H1 (cell line): ENCODE measurements around the gene TOB1. TPM values are rescaled to one million over a fixed set of nuclear protein-coding genes. Genes with fewer than 3 reads are reported as not detected.

Experiments used
- CTCF ChIA-PET: fragments of 300-600 bp; sonication (Branson Sonifier 250); formaldehyde crosslinking; loops from one replicate; lab custom pipeline; 2021; ENCODE audit not compliant: partially characterized antibody; lab: Charles Lee
- POLR2A ChIA-PET: fragments of 300-600 bp; sonication (Branson Sonifier 250); formaldehyde crosslinking; loops from one replicate; lab custom pipeline; 2021; ENCODE audit warnings: inconsistent platforms; ENCODE audit not compliant: partially characterized antibody; lab: Charles Lee
- DNase-seq, 2 experiments: peaks; one replicate each; pipeline versions ENCODE4 v3.0.0 to v3.0.0-alpha.2; 2010 to 2022; ENCODE audit warnings: low spot score in 2 of 2, low read depth in 1 of 2, mixed read lengths in 1 of 2
- FAIRE-seq: peaks from 2 replicates; lab custom pipeline; 2011; peaks lifted over from hg19 to GRCh38; lab: Jason Lieb, UNC
- H2AFZ ChIP-seq: 2 replicates; pipeline ENCODE4 v1.8.1; 2012; ENCODE audit warnings: low read length, inconsistent platforms
- H2AK5ac ChIP-seq: 2 replicates; pipeline ENCODE4 v1.6.1; 2013; ENCODE audit warnings: low read depth, low read length
- H2BK120ac ChIP-seq: replicated peaks from 2 replicates; pipeline ENCODE3; 2013; ENCODE audit warnings: low read depth, low read length, inconsistent platforms
- H2BK12ac ChIP-seq: 2 replicates; pipeline ENCODE4 v1.6.1; 2013; ENCODE audit warnings: low read depth, low read length
- H2BK15ac ChIP-seq: 2 replicates; pipeline ENCODE4 v1.6.1; 2013; ENCODE audit warnings: low read length
- H2BK20ac ChIP-seq: 2 replicates; pipeline ENCODE4 v1.6.1; 2013; ENCODE audit warnings: low read length
- H2BK5ac ChIP-seq: 2 replicates; pipeline ENCODE4 v1.6.1; 2013; ENCODE audit warnings: low read depth, low read length
- H3K14ac ChIP-seq: 2 replicates; pipeline ENCODE4 v1.6.1; 2013; ENCODE audit warnings: inconsistent platforms; ENCODE audit not compliant: insufficient read length
- H3K18ac ChIP-seq: 2 replicates; pipeline ENCODE4 v1.6.1; 2013; ENCODE audit warnings: low read length; ENCODE audit errors: extremely low read depth
- H3K23ac ChIP-seq: 2 replicates; pipeline ENCODE4 v1.6.1; 2013; ENCODE audit warnings: inconsistent platforms; ENCODE audit not compliant: insufficient read length
- H3K23me2 ChIP-seq: 2 replicates; pipeline ENCODE4 v1.6.1; 2013; ENCODE audit warnings: low read depth, low read length
- H3K27ac ChIP-seq: 2 replicates; pipeline ENCODE4 v1.6.1; 2011; ENCODE audit warnings: low read depth, low read length, inconsistent platforms
- H3K27me3 ChIP-seq, 4 experiments: replicated peaks in 1 of 4; 1 replicate in 1 of 4; 2 replicates in 3 of 4; pipeline versions ENCODE4 v1.6.1 to v1.8.1; 2011 to 2013; ENCODE audit warnings: low read length in 3 of 4, mild to moderate bottlenecking in 3 of 4, inconsistent platforms in 2 of 4, mixed read lengths in 2 of 4, moderate library complexity in 1 of 4; ENCODE audit not compliant: control insufficient read depth in 3 of 4, insufficient read depth in 3 of 4; ENCODE audit errors: extremely low read depth in 1 of 4
- H3K36me3 ChIP-seq, 4 experiments: 2 replicates each; pipeline versions ENCODE4 v1.6.1 to v1.8.1; 2011 to 2013; ENCODE audit warnings: mild to moderate bottlenecking in 4 of 4, low read length in 3 of 4, moderate library complexity in 2 of 4, control low read depth in 1 of 4, inconsistent platforms in 1 of 4; ENCODE audit not compliant: insufficient read depth in 4 of 4, control insufficient read depth in 2 of 4
- H3K4ac ChIP-seq: replicated peaks from 2 replicates; pipeline ENCODE3; 2013; ENCODE audit warnings: low read length, low read depth, mixed read lengths, inconsistent platforms; ENCODE audit not compliant: insufficient read length
- H3K4me1 ChIP-seq, 4 experiments: replicated peaks in 1 of 4; 1 replicate in 1 of 4; 2 replicates in 3 of 4; pipeline versions ENCODE4 v1.6.1 to v1.8.1; 2011 to 2013; ENCODE audit warnings: low read length in 3 of 4, inconsistent platforms in 2 of 4, mixed read lengths in 1 of 4; ENCODE audit not compliant: insufficient read depth in 4 of 4, control insufficient read depth in 3 of 4
- H3K4me2 ChIP-seq, 2 experiments: 2 replicates each; pipeline versions ENCODE4 v1.6.1 to v1.8.1; 2011 to 2013; ENCODE audit warnings: low read depth in 2 of 2, low read length in 2 of 2, control low read depth in 1 of 2, inconsistent platforms in 1 of 2, mild to moderate bottlenecking in 1 of 2; ENCODE audit not compliant: insufficient read depth in 1 of 2
- H3K4me3 ChIP-seq, 4 experiments: fragments of 200-600, 300-600 bp in 1 of 4; sonication (generic), shearing (Covaris generic), sonication (Bioruptor Twin) in 1 of 4; 2 replicates each; pipeline versions ENCODE4 v1.5.1 to v1.8.1; 2011 to 2016; ENCODE audit warnings: low read length in 4 of 4, low read depth in 3 of 4, control low read depth in 2 of 4, inconsistent platforms in 2 of 4, mild to moderate bottlenecking in 2 of 4, mixed read lengths in 1 of 4, moderate library complexity in 1 of 4; ENCODE audit not compliant: insufficient read depth in 2 of 4; ENCODE audit errors: extremely low read depth in 1 of 4
- H3K56ac ChIP-seq: replicated peaks from 2 replicates; pipeline ENCODE3; 2013; ENCODE audit warnings: low read depth, mild to moderate bottlenecking, mixed read lengths, low read length, inconsistent platforms; ENCODE audit not compliant: insufficient read length
- H3K79me1 ChIP-seq: 2 replicates; pipeline ENCODE4 v1.6.1; 2013; ENCODE audit warnings: low read depth, low read length, control low read depth
- H3K79me2 ChIP-seq, 2 experiments: 2 replicates each; pipeline versions ENCODE4 v1.6.1 to v1.8.1; 2012 to 2013; ENCODE audit warnings: low read length in 2 of 2, mild to moderate bottlenecking in 2 of 2, inconsistent platforms in 1 of 2; ENCODE audit not compliant: insufficient read depth in 2 of 2, control insufficient read depth in 1 of 2
- H3K9ac ChIP-seq, 4 experiments: replicated peaks in 1 of 4; 1 replicate in 1 of 4; 2 replicates in 3 of 4; pipeline versions ENCODE4 v1.6.1 to v1.8.1; 2011 to 2013; ENCODE audit warnings: low read depth in 3 of 4, low read length in 3 of 4, control low read depth in 2 of 4, mild to moderate bottlenecking in 2 of 4, moderate library complexity in 2 of 4, inconsistent platforms in 1 of 4; ENCODE audit errors: extremely low read depth in 1 of 4
- H3K9me3 ChIP-seq, 2 experiments: 2 replicates each; pipeline versions ENCODE4 v1.6.1 to v1.8.1; 2012 to 2013; ENCODE audit warnings: mild to moderate bottlenecking in 2 of 2, moderate library complexity in 2 of 2, control low read depth in 1 of 2, inconsistent platforms in 1 of 2, low read depth in 1 of 2, low read length in 1 of 2, mixed read lengths in 1 of 2; ENCODE audit not compliant: insufficient read depth in 2 of 2
- H4K20me1 ChIP-seq, 2 experiments: replicated peaks in 1 of 2; 2 replicates each; pipeline versions ENCODE3 to v1.8.1; 2011 to 2013; ENCODE audit warnings: inconsistent platforms in 2 of 2, low read length in 2 of 2, mild to moderate bottlenecking in 1 of 2; ENCODE audit not compliant: insufficient read depth in 2 of 2, control insufficient read depth in 1 of 2
- H4K5ac ChIP-seq: 2 replicates; pipeline ENCODE4 v1.6.1; 2013; ENCODE audit warnings: low read length, low read depth, mixed read lengths, inconsistent platforms; ENCODE audit not compliant: insufficient read length
- H4K8ac ChIP-seq: 2 replicates; pipeline ENCODE4 v1.8.0; 2013; ENCODE audit warnings: mild to moderate bottlenecking, moderate library complexity, low read length, inconsistent platforms; ENCODE audit not compliant: insufficient read depth; ENCODE audit errors: extremely low read depth
- H4K91ac ChIP-seq: replicated peaks from 2 replicates; pipeline ENCODE3; 2013; ENCODE audit warnings: low read length, mixed read lengths, inconsistent platforms; ENCODE audit not compliant: insufficient read length
- BACH1 ChIP-seq: IDR thresholded peaks from 2 replicates; pipeline ENCODE4 v1.6.1; 2012; ENCODE audit warnings: low read length, improper control_type of control experiment
- SP4 ChIP-seq: IDR thresholded peaks from 2 replicates; pipeline ENCODE4 v1.6.1; 2012; ENCODE audit warnings: low read length, inconsistent platforms
- TBP ChIP-seq: IDR thresholded peaks from 2 replicates; pipeline ENCODE4 v1.6.1; 2011; ENCODE audit warnings: low read depth, low read length, improper control_type of control experiment
- polyA plus RNA-seq, 7 experiments: library from polyadenylated mRNA; depleted of rRNA in 3 of 7; stranded (reverse) in 5 of 7; unstranded in 2 of 7; fragments of >200 nt in 5 of 7; fragments of 200-250 nt in 2 of 7; gene quantifications; 1 replicate in 5 of 7; 2 replicates in 1 of 7; 4 replicates in 1 of 7; pipeline versions ENCODE4 v1.2.1 to v1.2.3, GENCODE V29; 2011 to 2013; ENCODE audit warnings: missing spikeins in 2 of 7, mixed read lengths in 2 of 7
- total RNA-seq: library from RNA; stranded (reverse); fragmentation: NEBNext Ultra II Directional; extraction: Animal tissue kit (Norgen Biotek cat#: 25700); gene quantifications from 2 replicates; pipeline ENCODE4 v1.2.1, GENCODE V29; 2021

TOB1 gene
- total and polyA plus RNA-seq, 2 of the 8 experiments (the other 6 are each of a cell fraction or from before 2014, with no cell fraction given) = 14.4 to 20.8 TPM

- no peak overlapping the region for H3K9ac ChIP-seq
- CTCF ChIA-PET = interaction anchor here (2.9 to 14.1 kb wide), 3 partner anchors 8 to 29 kb away, joined by 11 to 125 read pairs (median 28); partner anchors contain the start of gene WFIKKN2
- POLR2A ChIA-PET = no interaction called here
Measured at GRCh38 chr17:50813583-50813982, 52.6 kb downstream of the TOB1 start.

More at GRCh38 chr17:50813583-50813982, 52.6 kb downstream of the TOB1 start:
- Histone ChIP-seq H4K20me1 (no peaks in the 10 kb centered on the region), H4K91ac (no peak overlapping the region), H3K4ac (no peak overlapping the region), H3K23me2 (no peaks in the 10 kb centered on the region), H3K4me2 (no peak overlapping the region), H3K56ac (no peak overlapping the region), H4K8ac (no peak overlapping the region), H4K5ac (no peak overlapping the region), H3K14ac (no peak overlapping the region), H2AK5ac (no peak overlapping the region), H3K4me3 (no peak overlapping the region), H3K27me3 (no peaks in the 10 kb centered on the region; a peak in 1 of 7 replicates), H3K79me2 (no peaks in the 10 kb centered on the region), H3K23ac (no peak overlapping the region), H2AFZ (no peak overlapping the region), H2BK15ac (no peak overlapping the region), H2BK120ac (no peak overlapping the region), H3K79me1 (no peaks in the 10 kb centered on the region), H2BK12ac (no peak overlapping the region), H3K4me1 (peaks cover 0 to 5% (median 0%) of the 10 kb centered on the region in 4 experiments; a peak in 2 of 7 replicates), H3K18ac (no peak overlapping the region), H2BK20ac (no peak overlapping the region), H2BK5ac (no peak overlapping the region), H3K27ac (no peak overlapping the region), H3K36me3 (no peaks in the 10 kb centered on the region), H3K9me3 (no peaks in the 10 kb centered on the region)
- FAIRE-seq = no peak
- no peak for DNase-seq
- no peak for TF ChIP-seq TBP
- TF ChIP-seq SP4 = no peak
- no peak for TF ChIP-seq BACH1

Other genes starting within 250 kb of the TOB1 start
- 0.37 and 0.71 TPM in 2 replicates for gene ABCC3, start 231.5 kb downstream of the TOB1 start, total RNA-seq
- 0.22 and 0.35 TPM in 2 replicates for gene ABCC3, start 231.5 kb downstream of the TOB1 start, polyA plus RNA-seq (2011; rRNA removed)
- gene ANKRD40, start 158.4 kb downstream of the TOB1 start, total RNA-seq = 50.1 and 54.3 TPM in 2 replicates
- gene ANKRD40, start 158.4 kb downstream of the TOB1 start, polyA plus RNA-seq (2011; rRNA removed) = 19.7 and 26.1 TPM in 2 replicates
- gene LUC7L3, start 146.8 kb downstream of the TOB1 start, total RNA-seq = 126 and 128 TPM in 2 replicates
- 102 and 103 TPM in 2 replicates for gene LUC7L3, start 146.8 kb downstream of the TOB1 start, polyA plus RNA-seq (2011; rRNA removed)
- not detected in 2 replicates for gene ANKRD40CL, start 98.8 kb downstream of the TOB1 start, total RNA-seq
- not detected in 2 replicates for gene ANKRD40CL, start 98.8 kb downstream of the TOB1 start, polyA plus RNA-seq (2011; rRNA removed)
- gene WFIKKN2, start 30.8 kb downstream of the TOB1 start, total RNA-seq = 0.07 TPM in 1 of 2 replicates, not detected in the other
- gene WFIKKN2, start 30.8 kb downstream of the TOB1 start, polyA plus RNA-seq (2011; rRNA removed) = 0.30 and 0.33 TPM in 2 replicates